H9 (cell line): Measurements from ENCODE around the gene RTN4R. TPM values are rescaled to one million over a fixed set of nuclear protein-coding genes. Genes with fewer than 3 reads are reported as not detected.

Source experiments
- DNase-seq: peaks from one replicate; pipeline ENCODE4 v3.0.0-alpha.2; 2017
- H2AFZ ChIP-seq: one replicate; pipeline ENCODE4 v1.6.1; 2013; ENCODE audit warnings: mild to moderate bottlenecking, low read length, control low read depth, moderate library complexity
- H2AK5ac ChIP-seq: 2 replicates; pipeline ENCODE4 v1.6.1; 2013; ENCODE audit warnings: low read length, control low read depth, mixed read lengths; ENCODE audit not compliant: insufficient read length
- H2BK120ac ChIP-seq: one replicate; pipeline ENCODE4 v1.6.1; 2013; ENCODE audit warnings: low read depth, mild to moderate bottlenecking, low read length, control low read depth, inconsistent platforms; ENCODE audit not compliant: poor library complexity, severe bottlenecking
- H2BK12ac ChIP-seq: 2 replicates; pipeline ENCODE4 v1.6.1; 2013; ENCODE audit warnings: low read length, control low read depth, mixed read lengths, low read depth; ENCODE audit not compliant: insufficient read length
- H2BK15ac ChIP-seq: 2 replicates; pipeline ENCODE4 v1.6.1; 2013; ENCODE audit warnings: low read depth, low read length, control low read depth
- H2BK20ac ChIP-seq: one replicate; pipeline ENCODE4 v1.6.1; 2013; ENCODE audit warnings: low read depth, mild to moderate bottlenecking, low read length, control low read depth, inconsistent platforms; ENCODE audit not compliant: poor library complexity, severe bottlenecking
- H2BK5ac ChIP-seq: 2 replicates; pipeline ENCODE4 v1.6.1; 2013; ENCODE audit warnings: low read length, control low read depth, mixed read lengths; ENCODE audit not compliant: insufficient read length
- H3K14ac ChIP-seq: 2 replicates; pipeline ENCODE4 v1.6.1; 2013; ENCODE audit warnings: low read length, control low read depth; ENCODE audit not compliant: insufficient read depth
- H3K18ac ChIP-seq: 2 replicates; pipeline ENCODE4 v1.6.1; 2013; ENCODE audit warnings: low read depth, mild to moderate bottlenecking, mixed read lengths, low read length, control low read depth; ENCODE audit not compliant: insufficient read length
- H3K23ac ChIP-seq: 2 replicates; pipeline ENCODE4 v1.6.1; 2013; ENCODE audit warnings: low read length, control low read depth, mixed read lengths, low read depth; ENCODE audit not compliant: insufficient read length
- H3K23me2 ChIP-seq: 2 replicates; pipeline ENCODE4 v1.6.1; 2013; ENCODE audit warnings: low read depth, mild to moderate bottlenecking, mixed read lengths, low read length, control low read depth; ENCODE audit not compliant: insufficient read length, poor library complexity, severe bottlenecking
- H3K27ac ChIP-seq: 2 replicates; pipeline ENCODE4 v1.5.1; 2013; ENCODE audit warnings: low read length, control low read depth, mixed read lengths, low read depth; ENCODE audit not compliant: insufficient read length
- H3K27me3 ChIP-seq: 2 replicates; pipeline ENCODE4 v1.6.1; 2013; ENCODE audit warnings: low read length, control low read depth, inconsistent platforms; ENCODE audit not compliant: insufficient read depth
- H3K4ac ChIP-seq: 2 replicates; pipeline ENCODE4 v1.6.1; 2013; ENCODE audit warnings: low read depth, mild to moderate bottlenecking, control low read depth, inconsistent platforms, low read length, moderate library complexity
- H3K4me1 ChIP-seq: 2 replicates; pipeline ENCODE4 v1.6.1; 2013; ENCODE audit warnings: low read length, control low read depth, inconsistent platforms; ENCODE audit not compliant: insufficient read depth
- H3K4me2 ChIP-seq: 2 replicates; pipeline ENCODE4 v1.6.1; 2013; ENCODE audit warnings: low read length, control low read depth, mixed read lengths; ENCODE audit not compliant: insufficient read length, insufficient read depth
- H3K56ac ChIP-seq: 2 replicates; pipeline ENCODE4 v1.6.1; 2013; ENCODE audit warnings: low read depth, mild to moderate bottlenecking, mixed read lengths, low read length, control low read depth; ENCODE audit not compliant: insufficient read length
- H3K79me1 ChIP-seq: 2 replicates; pipeline ENCODE4 v1.6.1; 2013; ENCODE audit warnings: low read depth, mild to moderate bottlenecking, moderate library complexity, low read length, control low read depth, inconsistent platforms; ENCODE audit not compliant: insufficient read depth, poor library complexity, severe bottlenecking
- H3K79me2 ChIP-seq: 2 replicates; pipeline ENCODE4 v1.6.1; 2013; ENCODE audit warnings: low read length, control low read depth, inconsistent platforms; ENCODE audit not compliant: insufficient read depth
- H3K9ac ChIP-seq: 2 replicates; pipeline ENCODE4 v1.6.1; 2013; ENCODE audit warnings: low read length, control low read depth, mixed read lengths; ENCODE audit not compliant: insufficient read length; ENCODE audit errors: extremely low read depth
- H3K9me3 ChIP-seq: one replicate; pipeline ENCODE4 v1.6.1; 2013; ENCODE audit warnings: low read depth, low read length, inconsistent platforms; ENCODE audit not compliant: control insufficient read depth
- H3T11ph ChIP-seq: one replicate; pipeline ENCODE4 v1.6.1; 2013; ENCODE audit warnings: mild to moderate bottlenecking, low read length, control low read depth, inconsistent platforms
- H4K20me1 ChIP-seq: one replicate; pipeline ENCODE4 v1.6.1; 2013; ENCODE audit not compliant: control insufficient read depth, insufficient read length, insufficient read depth
- H4K5ac ChIP-seq: 2 replicates; pipeline ENCODE4 v1.6.1; 2013; ENCODE audit warnings: low read depth, mild to moderate bottlenecking, mixed read lengths, low read length, control low read depth; ENCODE audit not compliant: insufficient read length
- H4K8ac ChIP-seq: replicated peaks from 2 replicates; pipeline ENCODE4 v1.6.1; 2013; ENCODE audit warnings: low read length, control low read depth, mixed read lengths, low read depth; ENCODE audit not compliant: insufficient read length
- H4K91ac ChIP-seq: 2 replicates; pipeline ENCODE4 v1.6.1; 2013; ENCODE audit warnings: low read depth, mild to moderate bottlenecking, moderate library complexity, mixed read lengths, low read length, control low read depth; ENCODE audit not compliant: insufficient read length
- H3K27ac Mint-ChIP-seq, 3 experiments: 2 replicates in 2 of 3; 3 replicates in 1 of 3; pipeline ENCODE4 v1.8.0; 2020 to 2021; ENCODE audit warnings: mixed read lengths in 3 of 3, mild to moderate bottlenecking in 1 of 3, moderate library complexity in 1 of 3
- H3K27me3 Mint-ChIP-seq: 2 replicates; pipeline ENCODE4 v1.8.0; 2021; ENCODE audit warnings: low read depth, mild to moderate bottlenecking, moderate library complexity, mixed read lengths
- H3K36me3 Mint-ChIP-seq, 3 experiments: 2 replicates in 2 of 3; 3 replicates in 1 of 3; pipeline ENCODE4 v1.8.0; 2020 to 2021; ENCODE audit warnings: low read depth in 3 of 3, mixed read lengths in 3 of 3; ENCODE audit not compliant: insufficient read depth in 1 of 3
- H3K4me1 Mint-ChIP-seq, 2 experiments: 2 replicates each; pipeline ENCODE4 v1.8.0; 2020; ENCODE audit warnings: mixed read lengths in 2 of 2
- H3K4me3 Mint-ChIP-seq, 2 experiments: 2 replicates in 1 of 2; 3 replicates in 1 of 2; pipeline ENCODE4 v1.8.0; 2020 to 2021; ENCODE audit warnings: mild to moderate bottlenecking in 2 of 2, mixed read lengths in 2 of 2, moderate library complexity in 1 of 2
- H3K9me3 Mint-ChIP-seq, 2 experiments: 2 replicates in 1 of 2; 3 replicates in 1 of 2; pipeline ENCODE4 v1.8.0; 2020; ENCODE audit warnings: mild to moderate bottlenecking in 2 of 2, mixed read lengths in 2 of 2, moderate library complexity in 1 of 2
- CTCF ChIP-seq: fragments of 200-600 bp; sonication (generic); conservative IDR thresholded peaks from 3 replicates; pipeline ENCODE4 v1.8.0; 2021; ENCODE audit warnings: antibody characterized with exemption, mild to moderate bottlenecking
- WGBS: extraction: QIAGEN DNeasy Blood & Tissue Kit; methylation state at CpG from one replicate; pipeline ENCODE4 v1.1.7; 2013; ENCODE audit warnings: missing lambda C conversion rate, low lambda C conversion rate, mixed read lengths; ENCODE audit not compliant: insufficient read length; ENCODE audit errors: extremely low coverage; 5-methylcytosine and 5-hydroxymethylcytosine counted together
- total RNA-seq: library from RNA; stranded (reverse); gene quantifications from 2 replicates; pipeline ENCODE4 v1.2.1, GENCODE V29; 2021

The RTN4R gene
- total RNA-seq, 1 experiment from 2014 or later, result 19.0 TPM

DNA sequence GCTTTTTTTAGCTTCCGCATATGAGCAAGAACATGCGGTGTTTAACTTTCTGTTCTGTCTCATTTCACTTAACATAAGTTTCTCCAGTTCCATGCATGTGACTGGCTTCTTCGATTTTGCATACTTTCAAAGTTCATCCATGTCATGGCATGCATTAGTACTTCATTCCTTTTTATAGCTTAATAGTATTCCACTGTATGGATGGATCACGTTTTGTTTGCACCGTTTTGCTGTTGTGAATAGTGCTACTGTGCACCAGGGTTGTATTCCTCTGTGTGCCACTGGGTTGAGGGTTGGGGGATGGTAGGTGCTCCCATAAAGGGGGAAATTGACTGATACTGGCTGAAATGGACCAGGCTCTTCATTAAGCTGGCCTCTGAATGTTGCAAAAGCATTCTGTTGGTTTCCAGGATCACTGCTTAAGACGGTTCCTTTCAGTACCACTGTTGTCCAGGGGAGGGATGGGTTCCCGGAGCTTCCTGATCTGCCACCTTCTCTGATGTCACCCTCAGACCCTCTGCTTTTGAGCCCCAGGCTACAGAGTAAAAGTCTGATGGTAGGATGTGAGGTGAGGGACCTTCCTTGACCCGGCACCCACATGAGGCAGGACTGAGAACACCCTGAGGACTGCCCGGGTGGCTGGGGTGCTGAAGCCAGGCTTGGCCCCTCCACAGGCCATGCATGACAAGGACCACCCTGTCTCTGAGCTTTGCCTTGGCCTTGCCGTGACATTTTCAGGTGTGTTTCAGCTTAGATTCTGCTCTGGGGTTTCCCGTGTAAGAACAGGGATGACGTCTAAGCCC, 27.3 kb upstream of the RTN4R start:
- Mint-ChIP-seq H3K4me3 (no peak overlapping the region), H3K4me1 (peaks cover 4 to 10% of the 10 kb centered on the region in 2 experiments; a peak in 3 of 4 replicates), H3K9me3 (no peaks in the 10 kb centered on the region), H3K27me3 (peaks cover 40% of the 10 kb centered on the region), H3K27ac (no peak overlapping the region), H3K36me3 (no peaks in the 10 kb centered on the region)
- no peaks in the 10 kb centered on the region for H3K9me3 ChIP-seq
- H3K27ac ChIP-seq, result no peak overlapping the region
- H2BK12ac ChIP-seq, result no peak overlapping the region
- no peak overlapping the region for H2BK15ac ChIP-seq
- H3K27me3 ChIP-seq, result peaks cover under 1% of the 10 kb centered on the region; the same call in 1 of the 2 replicates
- no peak overlapping the region for H3K56ac ChIP-seq
- H3K79me1 ChIP-seq, result no peaks in the 10 kb centered on the region
- H3K14ac ChIP-seq, result no peak overlapping the region
- no peak for TF ChIP-seq CTCF
- H3K18ac ChIP-seq, result no peak overlapping the region
- DNase-seq, result no peak
- H3T11ph ChIP-seq, result no peak overlapping the region
- H3K79me2 ChIP-seq, result no peaks in the 10 kb centered on the region
- no peak overlapping the region for H4K8ac ChIP-seq
- no peak overlapping the region for H2AFZ ChIP-seq
- no peak overlapping the region for H2AK5ac ChIP-seq
- peaks cover 5% of the 10 kb centered on the region for H3K23me2 ChIP-seq
- no peak overlapping the region for H3K9ac ChIP-seq
- H3K4me2 ChIP-seq, result no peak overlapping the region
- no CpG with 5 or more reads among the region's 12 CpGs for WGBS
- no peak overlapping the region for H2BK20ac ChIP-seq
- no peak overlapping the region for H4K5ac ChIP-seq
- H4K91ac ChIP-seq, result no peak overlapping the region
- H3K4ac ChIP-seq, result no peak overlapping the region
- H4K20me1 ChIP-seq, result no peaks in the 10 kb centered on the region
- no peak overlapping the region for H3K23ac ChIP-seq
- H2BK120ac ChIP-seq, result no peak overlapping the region
- H2BK5ac ChIP-seq, result no peak overlapping the region
- H3K4me1 ChIP-seq, result no peaks in the 10 kb centered on the region
